AG09309 (cell line): ENCODE data around the gene ATP2B2.

Experiments
- DNase-seq: peaks from one replicate; pipeline ENCODE4 v3.0.0-alpha.2; 2010; ENCODE audit warnings: low read depth
- H3K4me3 ChIP-seq: 2 replicates; pipeline ENCODE4 v1.5.1; 2011; ENCODE audit warnings: mild to moderate bottlenecking, low read depth, low read length, moderate library complexity; ENCODE audit not compliant: control insufficient read depth
- CTCF ChIP-seq: IDR thresholded peaks from 2 replicates; pipeline ENCODE4 v1.5.1; 2011; ENCODE audit warnings: mild to moderate bottlenecking, low read depth, low read length, inconsistent platforms; ENCODE audit not compliant: insufficient read depth, control insufficient read depth; ENCODE audit errors: missing control alignments

The ATP2B2 gene

GRCh38 chr3:10331320-10331719 lies 174.1 kb downstream of the ATP2B2 start:
- DNase-seq = no peak
- H3K4me3 ChIP-seq = no peak overlapping the region
- no peak for TF ChIP-seq CTCF

GRCh38 chr3:10330319-10330718 lies 175.1 kb downstream of the ATP2B2 start:
- DNase-seq = no peak
- H3K4me3 ChIP-seq = no peak overlapping the region
- TF ChIP-seq CTCF = no peak

GRCh38 chr3:10329495-10330015 lies 175.8 kb downstream of the ATP2B2 start:
- no peak for DNase-seq
- no peak overlapping the region for H3K4me3 ChIP-seq
- TF ChIP-seq CTCF = no peak

- H3K4me3 ChIP-seq = no peak overlapping the region
- no peak for DNase-seq
- TF ChIP-seq CTCF = no peak
Measured at GRCh38 chr3:10328460-10329071, 176.8 kb downstream of the ATP2B2 start.

- DNase-seq = no peak
- no peak for TF ChIP-seq CTCF
- H3K4me3 ChIP-seq = no peak overlapping the region
Measured at GRCh38 chr3:10327592-10327991, 177.8 kb downstream of the ATP2B2 start.

GRCh38 chr3:10322352-10322710 lies 183.1 kb downstream of the ATP2B2 start:
- peak; percentile 24 for TF ChIP-seq CTCF
- H3K4me3 ChIP-seq = no peak overlapping the region
- no peak for DNase-seq

- no peak for DNase-seq
- H3K4me3 ChIP-seq = no peak overlapping the region
- TF ChIP-seq CTCF = no peak
Measured at GRCh38 chr3:10321630-10322351, 183.6 kb downstream of the ATP2B2 start.
